ENCODE measurements around the gene HINT2. TPM values are rescaled to one million over a fixed set of nuclear protein-coding genes. Genes with fewer than 3 reads are reported as not detected.

The HINT2 gene
- total RNA-seq, 4 donors from 2014 or later = 23.4 to 32.4 (median 27.5) TPM

- peaks cover 23 to 36% (median 30%) of the 10 kb centered on the region in 4 donors for H3K4me1 ChIP-seq
- H3K9me3 ChIP-seq = no peaks in the 10 kb centered on the region
- H3K27ac ChIP-seq (replicated peaks in 1 of 4) = no peak overlapping the region
- intact Hi-C loops (cut with DNase I) = no loop called here
- WGBS = 65% methylated on average over 1 of the region's 1 CpG
- H3K4me3 ChIP-seq = no peak overlapping the region
- no peaks in the 10 kb centered on the region for H3K36me3 ChIP-seq
- H3K27me3 ChIP-seq = no peaks in the 10 kb centered on the region
- DNase-seq (ENCODE audit: extremely low spot score) = no peak
- TF ChIP-seq, protein P1, sequence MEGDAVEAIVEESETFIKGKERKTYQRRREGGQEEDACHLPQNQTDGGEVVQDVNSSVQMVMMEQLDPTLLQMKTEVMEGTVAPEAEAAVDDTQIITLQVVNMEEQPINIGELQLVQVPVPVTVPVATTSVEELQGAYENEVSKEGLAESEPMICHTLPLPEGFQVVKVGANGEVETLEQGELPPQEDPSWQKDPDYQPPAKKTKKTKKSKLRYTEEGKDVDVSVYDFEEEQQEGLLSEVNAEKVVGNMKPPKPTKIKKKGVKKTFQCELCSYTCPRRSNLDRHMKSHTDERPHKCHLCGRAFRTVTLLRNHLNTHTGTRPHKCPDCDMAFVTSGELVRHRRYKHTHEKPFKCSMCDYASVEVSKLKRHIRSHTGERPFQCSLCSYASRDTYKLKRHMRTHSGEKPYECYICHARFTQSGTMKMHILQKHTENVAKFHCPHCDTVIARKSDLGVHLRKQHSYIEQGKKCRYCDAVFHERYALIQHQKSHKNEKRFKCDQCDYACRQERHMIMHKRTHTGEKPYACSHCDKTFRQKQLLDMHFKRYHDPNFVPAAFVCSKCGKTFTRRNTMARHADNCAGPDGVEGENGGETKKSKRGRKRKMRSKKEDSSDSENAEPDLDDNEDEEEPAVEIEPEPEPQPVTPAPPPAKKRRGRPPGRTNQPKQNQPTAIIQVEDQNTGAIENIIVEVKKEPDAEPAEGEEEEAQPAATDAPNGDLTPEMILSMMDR (IDR thresholded peaks at IDR 0.05) = no peak
- no peak for TF ChIP-seq POLR2A (IDR thresholded peaks at IDR 0.05; ENCODE audit: low read depth)
- no peak for TF ChIP-seq POLR2AphosphoS5 (IDR thresholded peaks at IDR 0.05)
- no peak for TF ChIP-seq EP300 (IDR thresholded peaks at IDR 0.05)
Measured at GRCh38 chr9:35816708-35817107, 1.9 kb upstream of the HINT2 start.

DNA sequence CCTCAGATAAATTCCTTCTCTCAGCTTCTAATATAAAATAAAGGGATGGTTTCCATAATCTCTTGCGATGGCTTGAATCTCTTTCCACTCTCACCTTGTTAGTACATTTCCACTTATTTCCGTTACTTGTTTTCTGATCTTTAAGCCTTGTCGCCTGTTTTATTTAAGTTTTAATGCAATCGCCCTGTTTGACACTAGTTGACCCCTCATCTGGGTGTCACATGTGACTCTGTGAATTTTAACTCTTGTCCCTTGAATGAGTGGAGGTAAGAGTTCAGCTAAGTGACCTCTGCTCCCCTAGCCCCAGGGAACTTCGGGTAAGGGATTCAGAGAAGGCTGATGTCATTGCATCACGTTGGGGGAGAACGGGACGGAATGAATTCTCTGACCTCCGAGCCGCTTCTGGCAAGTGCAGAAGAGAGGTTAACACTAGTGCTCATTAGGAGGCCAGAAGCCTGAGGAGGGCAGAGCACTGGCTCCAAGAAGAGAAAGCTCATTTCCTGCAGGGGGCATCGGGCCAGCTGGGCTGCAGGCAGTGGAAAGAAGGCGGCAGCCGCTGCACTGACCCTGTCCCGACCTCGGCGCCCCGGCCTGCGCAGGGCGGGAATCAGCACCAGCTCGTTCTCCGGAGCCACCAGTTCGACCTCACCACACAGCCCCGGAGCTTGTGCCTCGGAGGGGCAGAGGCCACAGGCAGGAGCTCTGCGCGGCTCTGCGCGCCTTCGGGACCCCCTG lies 569 bp downstream of the HINT2 start:
- TF ChIP-seq POLR2AphosphoS5 (IDR thresholded peaks at IDR 0.05) (peak in 1 of 2 donors; percentile 30), POLR2A (IDR thresholded peaks at IDR 0.05; ENCODE audit: low read depth) (no peak), EP300 (IDR thresholded peaks at IDR 0.05) (no peak)
- TF ChIP-seq, protein P1 (IDR thresholded peaks at IDR 0.05) = peak in 2 of 3 experiments; percentile 7 to 28
- intact Hi-C loops (cut with DNase I) = no loop called here
- H3K4me1 ChIP-seq = peaks cover 30 to 47% (median 44%) of the 10 kb centered on the region in 4 donors
- H3K9me3 ChIP-seq = no peaks in the 10 kb centered on the region
- H3K27me3 ChIP-seq = no peaks in the 10 kb centered on the region
- WGBS = 27% methylated on average over 9 of the region's 29 CpGs
- H3K36me3 ChIP-seq = peaks cover 0 to 13% (median 8%) of the 10 kb centered on the region in 4 donors
- peak overlapping the region; percentile 94 to 100 (median 96) for H3K27ac ChIP-seq (replicated peaks in 1 of 4)
- peak overlapping the region; percentile 76 to 100 (median 86) for H3K4me3 ChIP-seq
- DNase-seq (ENCODE audit: extremely low spot score) = no peak

DNA sequence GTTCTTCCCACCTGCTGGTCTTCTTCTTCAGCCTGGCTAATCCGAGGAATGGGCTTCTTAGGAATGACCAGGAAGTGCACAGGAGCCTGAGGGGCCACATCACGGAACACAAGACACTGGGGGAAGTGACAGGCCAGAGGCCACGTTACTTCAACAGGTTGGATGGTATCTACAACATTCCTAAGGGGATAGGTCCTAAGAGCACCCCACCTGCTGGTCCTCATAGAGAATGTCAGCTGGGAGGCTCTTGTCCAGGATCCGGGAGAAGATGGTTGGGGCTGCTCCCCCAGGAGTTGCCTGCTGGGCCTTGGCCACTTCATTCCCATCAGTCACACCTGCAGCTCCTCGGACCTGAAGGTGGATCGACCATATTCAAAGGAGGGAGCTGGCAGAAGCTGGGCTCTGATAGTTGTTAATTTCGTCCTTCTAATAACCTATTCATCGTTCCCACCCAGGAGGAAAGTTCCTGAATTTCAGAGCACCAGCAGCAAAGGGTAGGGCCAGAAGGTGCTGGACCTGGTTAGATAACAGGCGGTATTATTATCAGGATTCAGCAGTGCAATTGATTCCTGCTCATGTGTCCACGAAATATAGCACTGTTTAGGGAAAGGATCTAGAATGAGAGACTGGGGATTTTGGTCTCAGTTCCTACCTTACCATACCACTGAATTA lies 1.3 kb downstream of the HINT2 start:
- Histone ChIP-seq H3K27me3 (no peaks in the 10 kb centered on the region), H3K27ac (replicated peaks in 1 of 4) (peak overlapping the region; percentile 94 to 100 (median 96)), H3K4me3 (peak overlapping the region in 2 of 4 donors; percentile 76 to 92), H3K9me3 (no peaks in the 10 kb centered on the region), H3K4me1 (peaks cover 30 to 47% (median 44%) of the 10 kb centered on the region in 4 donors), H3K36me3 (peaks cover 0 to 20% (median 15%) of the 10 kb centered on the region in 4 donors)
- intact Hi-C loops (cut with DNase I) = no loop called here
- 85% methylated on average over 9 of the region's 10 CpGs for WGBS
- no peak for DNase-seq (ENCODE audit: extremely low spot score)
- TF ChIP-seq, protein P1 (IDR thresholded peaks at IDR 0.05) = peak in 2 of 3 experiments; percentile 14 to 27
- TF ChIP-seq EP300 (IDR thresholded peaks at IDR 0.05) = no peak

DNA sequence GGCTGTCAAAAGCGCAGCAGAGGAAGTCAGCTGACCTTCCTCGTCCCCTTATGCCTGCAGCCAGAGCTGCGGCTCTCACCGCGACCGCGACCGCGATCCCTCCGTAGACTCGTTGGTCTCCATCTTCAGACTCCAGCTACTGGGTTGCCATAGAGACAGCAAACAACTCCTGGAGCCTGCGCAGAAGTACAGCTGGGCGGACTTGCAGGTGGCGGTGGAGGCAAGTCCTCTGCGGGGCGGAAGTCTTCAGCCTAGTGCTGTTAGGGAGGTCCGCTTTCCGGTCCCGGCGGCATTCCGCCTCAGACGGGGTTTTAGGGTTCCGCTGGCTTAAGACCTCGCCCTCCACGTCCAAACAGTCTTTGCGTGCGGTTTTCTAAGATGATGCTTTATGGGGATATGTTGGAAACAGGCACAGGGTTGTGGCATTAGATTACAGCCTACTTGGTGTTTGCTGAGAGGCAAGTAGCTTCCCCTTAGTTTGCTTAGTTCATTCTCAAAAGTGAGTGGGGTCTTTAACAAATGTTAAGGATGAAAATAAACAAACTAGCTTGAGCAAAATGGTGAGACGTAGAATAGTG lies 2.7 kb downstream of the HINT2 start, which contains the start of gene SPAG8:
Gene SPAG8, minus strand, starts transcription at position 238 of the 578 bp plus-strand sequence. Its CDS starts 115 bp downstream, at position 123.
- 2% methylated on average over 15 of the region's 28 CpGs for WGBS
- intact Hi-C loops (cut with DNase I) = no loop called here
- no peaks in the 10 kb centered on the region for H3K27me3 ChIP-seq
- peak within 1 kb of the TSS; percentile 52 to 65 (median 58) for H3K4me3 ChIP-seq
- TF ChIP-seq, protein P1 (IDR thresholded peaks at IDR 0.05) = peak in 1 of 3 experiments; percentile 3
- no peak for TF ChIP-seq POLR2A (IDR thresholded peaks at IDR 0.05; ENCODE audit: low read depth)
- TF ChIP-seq EP300 (IDR thresholded peaks at IDR 0.05) = no peak
- TF ChIP-seq POLR2AphosphoS5 (IDR thresholded peaks at IDR 0.05) = peak; percentile 69 to 91
- H3K9me3 ChIP-seq = no peaks in the 10 kb centered on the region
- H3K4me1 ChIP-seq = peaks cover 30 to 47% (median 44%) of the 10 kb centered on the region in 4 donors
- H3K27ac ChIP-seq (replicated peaks in 1 of 4) = peak within 1 kb of the TSS; percentile 94 to 100 (median 96)
- H3K36me3 ChIP-seq = peaks cover 10 to 34% (median 27%) of the 10 kb centered on the region in 4 donors
- peak; percentile 97 for DNase-seq (ENCODE audit: extremely low spot score)
